Transverse colon (tissue), 4 donors: ENCODE data around the gene SCN3A.
A peak's percentile ranks its signal among the peaks of the same experiment; 100 is the strongest.

ENCODE experiments used
- CTCF ChIP-seq, 5 experiments: fragments of 200-600 bp in 3 of 5; fragments of 450-650 bp in 2 of 5; sonication (generic) in 3 of 5; IDR thresholded peaks; 1 replicate in 2 of 5; 2 replicates in 3 of 5; pipeline ENCODE4 v1.5.1; 2016 to 2017; ENCODE audit warnings: antibody characterized with exemption in 5 of 5, inconsistent platforms in 3 of 5, mild to moderate bottlenecking in 2 of 5, moderate library complexity in 1 of 5
- POLR2A ChIP-seq: fragments of 450-650 bp; IDR thresholded peaks from one replicate; pipeline ENCODE4 v1.6.1; 2016; ENCODE audit warnings: antibody characterized with exemption, mild to moderate bottlenecking, moderate library complexity
- POLR2AphosphoS5 ChIP-seq, 3 donors: sonication (generic); formaldehyde crosslinking; IDR thresholded peaks; one replicate each; pipeline ENCODE4 v1.6.1; 2016; ENCODE audit warnings: antibody characterized with exemption in 3 of 3

DNA sequence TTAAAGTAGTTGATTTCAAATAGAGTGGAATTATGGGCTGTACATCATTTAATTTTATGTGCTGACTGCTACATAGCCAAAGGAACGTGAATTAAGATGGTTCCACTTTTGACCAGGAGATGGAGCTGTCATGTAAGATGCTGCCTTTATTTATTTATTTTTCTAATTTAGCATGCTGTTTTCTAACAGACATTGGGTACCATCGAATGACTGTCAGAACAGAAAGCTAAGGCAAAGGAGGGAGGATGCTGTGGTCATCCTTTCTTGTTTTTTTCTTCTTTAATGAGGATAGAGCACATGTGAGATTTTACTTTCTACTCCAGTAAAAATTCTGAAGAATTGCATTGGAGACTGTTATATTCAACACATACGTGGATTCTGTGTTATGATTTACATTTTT is 35.4 kb upstream of the SCN3A start, which contains the start of gene SCN2A:
- TF ChIP-seq CTCF (IDR thresholded peaks at IDR 0.05), result peak in 3 of 5 experiments; percentile 42 to 49 (median 48)
- TF ChIP-seq POLR2A, result no peak
- TF ChIP-seq POLR2AphosphoS5 (IDR thresholded peaks at IDR 0.05), result no peak
